ENCODE results near the gene RNF208. TPM values are rescaled to one million over a fixed set of nuclear protein-coding genes. Genes with fewer than 3 reads are reported as not detected.
A peak's percentile ranks its signal among the peaks of the same experiment; 100 is the strongest.

The RNF208 gene
- total and polyA plus RNA-seq, 9 of the 15 experiments (the other 6 are each of a cell fraction or from before 2014, with no cell fraction given): 0.15 to 6.9 (median 0.50) TPM; not detected in 2

DNA sequence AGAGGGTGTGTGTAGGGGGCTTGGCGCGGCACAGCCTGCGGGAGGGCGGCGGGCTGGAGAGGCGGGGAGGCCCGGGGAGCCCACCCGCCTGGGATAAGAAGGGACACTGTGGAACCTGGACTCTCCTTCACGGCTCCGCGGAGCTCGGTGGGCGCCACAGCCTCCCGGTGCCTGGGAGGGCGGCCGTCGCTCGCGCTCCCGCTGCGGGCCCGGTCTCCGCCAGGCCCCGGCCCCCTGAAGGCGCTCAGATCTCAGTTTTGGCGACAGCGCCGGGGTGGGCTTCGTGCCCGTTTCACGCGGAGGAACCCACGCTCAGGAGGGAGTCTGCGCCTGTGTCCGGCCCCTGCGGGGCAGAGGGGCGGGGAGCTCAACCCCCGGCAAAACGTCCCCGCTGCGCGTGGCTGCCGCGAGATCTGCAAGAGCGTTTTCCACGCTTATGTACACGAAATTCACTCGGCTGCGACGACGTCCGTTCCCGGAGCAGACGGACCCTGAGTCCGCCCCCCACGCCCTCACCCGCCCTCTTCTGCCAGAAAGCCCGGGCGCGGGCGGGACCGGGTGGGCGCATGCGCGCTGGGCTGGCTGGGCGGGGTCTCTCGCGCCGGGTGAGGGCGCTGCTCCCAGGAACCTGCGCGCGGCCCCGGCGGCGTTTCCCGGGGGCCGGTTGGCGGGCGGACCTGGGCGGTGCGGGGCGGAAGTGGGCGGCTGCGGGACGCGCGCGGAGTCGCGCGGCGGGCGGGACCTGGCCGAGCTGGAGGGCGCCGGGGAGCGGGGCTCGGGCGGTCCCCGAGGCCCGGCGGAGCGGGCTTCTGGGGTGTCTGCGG, 32.8 kb upstream of the RNF208 start, which contains the start of gene NELFB (continued):
- TF ChIP-seq TOE1 (IDR thresholded peaks at IDR 0.05; ENCODE audit: borderline replicate concordance) (no peak), TOE1 (CRISPR knock-in tag; IDR thresholded peaks at IDR 0.05; ENCODE audit: borderline replicate concordance, low read depth) (no peak), FOXK2 (conservative IDR thresholded peaks at IDR 0.05 in 1 of 2, IDR thresholded peaks at IDR 0.05 in 1 of 2; ENCODE audit: low read depth in 2 of 2) (no peak), ZNF197 (CRISPR knock-in tag; IDR thresholded peaks at IDR 0.05; ENCODE audit: low read depth) (no peak), ZFP36 (IDR thresholded peaks at IDR 0.05; ENCODE audit: low read depth, low read length, partially characterized antibody) (no peak), ETV5 (CRISPR knock-in tag; IDR thresholded peaks at IDR 0.05; ENCODE audit: low read depth) (0 out of 2 replicates have a peak, but pooled peaks have one; percentile 33), SPI1 (IDR thresholded peaks at IDR 0.05; ENCODE audit: borderline replicate concordance, low read depth, low read length) (peak; percentile 37; the same call in 1 of the 2 replicates), POLR2B (IDR thresholded peaks at IDR 0.05; ENCODE audit: low read depth, partially characterized antibody) (peak; percentile 81), SMAD2 (IDR thresholded peaks at IDR 0.05; ENCODE audit: low read depth, low read length) (no peak), GATAD2A (IDR thresholded peaks at IDR 0.05) (no peak)
- TF ChIP-seq, protein P1, sequence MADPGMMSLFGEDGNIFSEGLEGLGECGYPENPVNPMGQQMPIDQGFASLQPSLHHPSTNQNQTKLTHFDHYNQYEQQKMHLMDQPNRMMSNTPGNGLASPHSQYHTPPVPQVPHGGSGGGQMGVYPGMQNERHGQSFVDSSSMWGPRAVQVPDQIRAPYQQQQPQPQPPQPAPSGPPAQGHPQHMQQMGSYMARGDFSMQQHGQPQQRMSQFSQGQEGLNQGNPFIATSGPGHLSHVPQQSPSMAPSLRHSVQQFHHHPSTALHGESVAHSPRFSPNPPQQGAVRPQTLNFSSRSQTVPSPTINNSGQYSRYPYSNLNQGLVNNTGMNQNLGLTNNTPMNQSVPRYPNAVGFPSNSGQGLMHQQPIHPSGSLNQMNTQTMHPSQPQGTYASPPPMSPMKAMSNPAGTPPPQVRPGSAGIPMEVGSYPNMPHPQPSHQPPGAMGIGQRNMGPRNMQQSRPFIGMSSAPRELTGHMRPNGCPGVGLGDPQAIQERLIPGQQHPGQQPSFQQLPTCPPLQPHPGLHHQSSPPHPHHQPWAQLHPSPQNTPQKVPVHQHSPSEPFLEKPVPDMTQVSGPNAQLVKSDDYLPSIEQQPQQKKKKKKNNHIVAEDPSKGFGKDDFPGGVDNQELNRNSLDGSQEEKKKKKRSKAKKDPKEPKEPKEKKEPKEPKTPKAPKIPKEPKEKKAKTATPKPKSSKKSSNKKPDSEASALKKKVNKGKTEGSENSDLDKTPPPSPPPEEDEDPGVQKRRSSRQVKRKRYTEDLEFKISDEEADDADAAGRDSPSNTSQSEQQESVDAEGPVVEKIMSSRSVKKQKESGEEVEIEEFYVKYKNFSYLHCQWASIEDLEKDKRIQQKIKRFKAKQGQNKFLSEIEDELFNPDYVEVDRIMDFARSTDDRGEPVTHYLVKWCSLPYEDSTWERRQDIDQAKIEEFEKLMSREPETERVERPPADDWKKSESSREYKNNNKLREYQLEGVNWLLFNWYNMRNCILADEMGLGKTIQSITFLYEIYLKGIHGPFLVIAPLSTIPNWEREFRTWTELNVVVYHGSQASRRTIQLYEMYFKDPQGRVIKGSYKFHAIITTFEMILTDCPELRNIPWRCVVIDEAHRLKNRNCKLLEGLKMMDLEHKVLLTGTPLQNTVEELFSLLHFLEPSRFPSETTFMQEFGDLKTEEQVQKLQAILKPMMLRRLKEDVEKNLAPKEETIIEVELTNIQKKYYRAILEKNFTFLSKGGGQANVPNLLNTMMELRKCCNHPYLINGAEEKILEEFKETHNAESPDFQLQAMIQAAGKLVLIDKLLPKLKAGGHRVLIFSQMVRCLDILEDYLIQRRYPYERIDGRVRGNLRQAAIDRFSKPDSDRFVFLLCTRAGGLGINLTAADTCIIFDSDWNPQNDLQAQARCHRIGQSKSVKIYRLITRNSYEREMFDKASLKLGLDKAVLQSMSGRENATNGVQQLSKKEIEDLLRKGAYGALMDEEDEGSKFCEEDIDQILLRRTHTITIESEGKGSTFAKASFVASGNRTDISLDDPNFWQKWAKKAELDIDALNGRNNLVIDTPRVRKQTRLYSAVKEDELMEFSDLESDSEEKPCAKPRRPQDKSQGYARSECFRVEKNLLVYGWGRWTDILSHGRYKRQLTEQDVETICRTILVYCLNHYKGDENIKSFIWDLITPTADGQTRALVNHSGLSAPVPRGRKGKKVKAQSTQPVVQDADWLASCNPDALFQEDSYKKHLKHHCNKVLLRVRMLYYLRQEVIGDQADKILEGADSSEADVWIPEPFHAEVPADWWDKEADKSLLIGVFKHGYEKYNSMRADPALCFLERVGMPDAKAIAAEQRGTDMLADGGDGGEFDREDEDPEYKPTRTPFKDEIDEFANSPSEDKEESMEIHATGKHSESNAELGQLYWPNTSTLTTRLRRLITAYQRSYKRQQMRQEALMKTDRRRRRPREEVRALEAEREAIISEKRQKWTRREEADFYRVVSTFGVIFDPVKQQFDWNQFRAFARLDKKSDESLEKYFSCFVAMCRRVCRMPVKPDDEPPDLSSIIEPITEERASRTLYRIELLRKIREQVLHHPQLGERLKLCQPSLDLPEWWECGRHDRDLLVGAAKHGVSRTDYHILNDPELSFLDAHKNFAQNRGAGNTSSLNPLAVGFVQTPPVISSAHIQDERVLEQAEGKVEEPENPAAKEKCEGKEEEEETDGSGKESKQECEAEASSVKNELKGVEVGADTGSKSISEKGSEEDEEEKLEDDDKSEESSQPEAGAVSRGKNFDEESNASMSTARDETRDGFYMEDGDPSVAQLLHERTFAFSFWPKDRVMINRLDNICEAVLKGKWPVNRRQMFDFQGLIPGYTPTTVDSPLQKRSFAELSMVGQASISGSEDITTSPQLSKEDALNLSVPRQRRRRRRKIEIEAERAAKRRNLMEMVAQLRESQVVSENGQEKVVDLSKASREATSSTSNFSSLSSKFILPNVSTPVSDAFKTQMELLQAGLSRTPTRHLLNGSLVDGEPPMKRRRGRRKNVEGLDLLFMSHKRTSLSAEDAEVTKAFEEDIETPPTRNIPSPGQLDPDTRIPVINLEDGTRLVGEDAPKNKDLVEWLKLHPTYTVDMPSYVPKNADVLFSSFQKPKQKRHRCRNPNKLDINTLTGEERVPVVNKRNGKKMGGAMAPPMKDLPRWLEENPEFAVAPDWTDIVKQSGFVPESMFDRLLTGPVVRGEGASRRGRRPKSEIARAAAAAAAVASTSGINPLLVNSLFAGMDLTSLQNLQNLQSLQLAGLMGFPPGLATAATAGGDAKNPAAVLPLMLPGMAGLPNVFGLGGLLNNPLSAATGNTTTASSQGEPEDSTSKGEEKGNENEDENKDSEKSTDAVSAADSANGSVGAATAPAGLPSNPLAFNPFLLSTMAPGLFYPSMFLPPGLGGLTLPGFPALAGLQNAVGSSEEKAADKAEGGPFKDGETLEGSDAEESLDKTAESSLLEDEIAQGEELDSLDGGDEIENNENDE (IDR thresholded peaks at IDR 0.05; ENCODE audit: low read depth, low read length): no peak
- TF ChIP-seq, protein P2, sequence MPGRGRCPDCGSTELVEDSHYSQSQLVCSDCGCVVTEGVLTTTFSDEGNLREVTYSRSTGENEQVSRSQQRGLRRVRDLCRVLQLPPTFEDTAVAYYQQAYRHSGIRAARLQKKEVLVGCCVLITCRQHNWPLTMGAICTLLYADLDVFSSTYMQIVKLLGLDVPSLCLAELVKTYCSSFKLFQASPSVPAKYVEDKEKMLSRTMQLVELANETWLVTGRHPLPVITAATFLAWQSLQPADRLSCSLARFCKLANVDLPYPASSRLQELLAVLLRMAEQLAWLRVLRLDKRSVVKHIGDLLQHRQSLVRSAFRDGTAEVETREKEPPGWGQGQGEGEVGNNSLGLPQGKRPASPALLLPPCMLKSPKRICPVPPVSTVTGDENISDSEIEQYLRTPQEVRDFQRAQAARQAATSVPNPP (IDR thresholded peaks at IDR 0.05; ENCODE audit: borderline replicate concordance, insufficient read depth, insufficient read length): no peak
- TF ChIP-seq, protein P3, sequence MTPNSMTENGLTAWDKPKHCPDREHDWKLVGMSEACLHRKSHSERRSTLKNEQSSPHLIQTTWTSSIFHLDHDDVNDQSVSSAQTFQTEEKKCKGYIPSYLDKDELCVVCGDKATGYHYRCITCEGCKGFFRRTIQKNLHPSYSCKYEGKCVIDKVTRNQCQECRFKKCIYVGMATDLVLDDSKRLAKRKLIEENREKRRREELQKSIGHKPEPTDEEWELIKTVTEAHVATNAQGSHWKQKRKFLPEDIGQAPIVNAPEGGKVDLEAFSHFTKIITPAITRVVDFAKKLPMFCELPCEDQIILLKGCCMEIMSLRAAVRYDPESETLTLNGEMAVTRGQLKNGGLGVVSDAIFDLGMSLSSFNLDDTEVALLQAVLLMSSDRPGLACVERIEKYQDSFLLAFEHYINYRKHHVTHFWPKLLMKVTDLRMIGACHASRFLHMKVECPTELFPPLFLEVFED (CRISPR knock-in tag; conservative IDR thresholded peaks at IDR 0.05): no peak

Data from K562 (cell line).